ENCODE measurements around the gene CLINT1.

- TF ChIP-seq CTCF (IDR thresholded peaks at IDR 0.05) (no peak), POLR2A (IDR thresholded peaks at IDR 0.05) (no peak)
Observed at GRCh38 chr5:157818368-157818767, 40.6 kb downstream of the CLINT1 start.
